Activated CD8-positive, alpha-beta memory T cell treated with anti-CD3 and anti-CD28 coated beads, Interleukin-2, amount 50 U/mL, for 4 hours (primary cell): ENCODE measurements around the gene PLCB3.

Experiments used
- DNase-seq: peaks from one replicate; pipeline ENCODE4 v3.0.0-alpha.2; 2020

Gene PLCB3

DNA sequence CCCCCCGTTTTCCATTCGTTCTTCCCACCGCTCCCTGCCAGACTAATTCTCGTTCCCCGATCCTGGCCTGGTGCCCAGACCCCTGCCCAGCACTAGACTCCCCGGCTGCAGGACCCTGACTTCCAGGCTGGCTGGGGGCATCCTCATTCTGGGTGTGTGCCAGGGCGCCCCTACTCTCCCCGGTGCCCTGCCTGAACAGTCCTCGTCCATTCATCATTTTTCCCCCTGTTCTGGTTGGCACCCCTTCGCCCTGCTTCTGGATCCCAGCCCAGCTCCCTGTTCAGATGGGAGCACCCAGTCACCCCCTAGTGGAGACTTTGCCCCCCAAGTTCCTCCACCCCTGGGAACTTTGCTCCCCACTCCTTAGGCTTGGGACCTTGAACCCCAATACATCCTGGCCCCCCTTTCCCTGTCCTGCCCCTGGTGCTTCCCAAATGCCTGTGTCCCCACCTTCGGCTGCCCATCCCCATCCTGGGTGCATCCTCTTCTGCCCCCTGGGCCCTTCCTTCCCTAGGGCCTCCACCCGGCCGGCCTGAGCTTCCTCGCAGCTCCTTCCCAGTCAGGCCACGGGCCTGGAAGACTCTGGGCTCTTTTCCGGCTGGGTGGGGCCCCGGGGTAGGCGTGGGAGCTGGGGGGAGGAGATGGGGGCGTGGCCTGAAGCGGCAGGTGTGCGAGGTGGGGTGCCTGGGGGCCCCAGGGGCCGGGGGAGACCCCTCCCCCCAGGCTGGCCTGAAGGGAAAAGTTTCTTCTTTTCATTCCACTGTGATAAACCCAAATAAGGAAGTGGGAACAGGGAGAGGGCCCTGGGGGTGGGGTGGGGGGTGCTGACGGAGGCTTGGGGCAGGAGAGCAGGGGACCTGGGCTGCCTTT lies 908 bp downstream of the PLCB3 start:
- no peak for DNase-seq

DNA sequence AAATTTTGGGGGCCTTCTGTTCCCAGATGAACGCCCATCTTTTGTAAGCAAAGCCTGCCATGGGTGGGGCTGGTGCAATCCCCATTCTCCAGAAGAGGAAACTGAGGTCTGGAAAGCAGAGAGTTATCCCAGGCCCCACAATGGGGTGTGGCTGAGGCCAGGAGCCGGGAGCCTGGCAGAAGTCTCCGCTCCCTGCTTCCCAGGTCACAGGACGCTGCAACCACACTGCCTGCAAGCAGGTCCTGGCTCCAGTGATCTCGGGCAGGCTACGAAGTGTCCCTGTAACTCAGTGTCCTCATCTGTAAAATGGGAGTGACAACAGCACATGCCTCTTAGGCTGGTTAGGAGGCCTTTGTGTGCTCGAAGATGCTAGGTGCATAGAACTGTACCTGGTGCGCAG lies 1.7 kb downstream of the PLCB3 start:
- no peak for DNase-seq

DNA sequence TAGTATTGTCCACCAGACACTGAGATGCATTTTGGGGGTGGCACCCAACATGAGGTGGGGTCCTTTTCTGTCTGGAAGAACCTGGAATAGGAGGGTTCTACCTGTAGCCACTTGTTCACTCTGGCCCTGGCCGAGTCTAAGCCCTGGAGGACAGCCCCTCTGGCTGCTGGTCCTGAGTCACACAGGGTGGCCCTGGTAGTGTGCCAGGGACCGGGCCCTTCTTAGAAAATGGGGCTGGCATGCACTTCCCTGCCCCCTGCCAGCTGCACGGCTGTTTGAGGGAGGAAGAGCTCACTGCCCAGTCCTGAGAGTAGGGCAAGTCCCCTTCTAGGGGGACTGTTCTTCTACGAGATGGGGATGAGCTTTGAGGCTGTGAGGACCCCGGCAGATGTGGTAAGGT lies 2.2 kb downstream of the PLCB3 start:
- DNase-seq: no peak

DNA sequence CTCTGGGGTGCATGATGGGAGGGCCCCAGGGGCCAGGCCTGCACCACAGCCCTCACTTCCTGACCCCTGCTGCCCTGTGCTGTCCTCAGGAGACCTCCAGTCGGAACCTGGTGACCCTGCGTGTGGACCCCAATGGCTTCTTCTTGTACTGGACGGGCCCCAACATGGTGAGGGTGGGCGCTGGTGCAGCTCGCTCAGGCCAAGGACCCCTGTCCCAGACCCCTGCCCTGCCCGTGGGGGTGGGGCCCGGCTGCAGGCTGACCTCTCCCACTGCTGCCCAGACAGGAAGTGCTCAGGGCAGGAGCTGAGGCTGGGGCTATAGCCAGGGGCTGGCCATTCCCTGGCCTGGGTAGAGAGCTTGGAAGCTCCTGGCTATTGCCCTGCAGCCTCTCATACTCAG lies 3.0 kb downstream of the PLCB3 start:
- no peak for DNase-seq

DNA sequence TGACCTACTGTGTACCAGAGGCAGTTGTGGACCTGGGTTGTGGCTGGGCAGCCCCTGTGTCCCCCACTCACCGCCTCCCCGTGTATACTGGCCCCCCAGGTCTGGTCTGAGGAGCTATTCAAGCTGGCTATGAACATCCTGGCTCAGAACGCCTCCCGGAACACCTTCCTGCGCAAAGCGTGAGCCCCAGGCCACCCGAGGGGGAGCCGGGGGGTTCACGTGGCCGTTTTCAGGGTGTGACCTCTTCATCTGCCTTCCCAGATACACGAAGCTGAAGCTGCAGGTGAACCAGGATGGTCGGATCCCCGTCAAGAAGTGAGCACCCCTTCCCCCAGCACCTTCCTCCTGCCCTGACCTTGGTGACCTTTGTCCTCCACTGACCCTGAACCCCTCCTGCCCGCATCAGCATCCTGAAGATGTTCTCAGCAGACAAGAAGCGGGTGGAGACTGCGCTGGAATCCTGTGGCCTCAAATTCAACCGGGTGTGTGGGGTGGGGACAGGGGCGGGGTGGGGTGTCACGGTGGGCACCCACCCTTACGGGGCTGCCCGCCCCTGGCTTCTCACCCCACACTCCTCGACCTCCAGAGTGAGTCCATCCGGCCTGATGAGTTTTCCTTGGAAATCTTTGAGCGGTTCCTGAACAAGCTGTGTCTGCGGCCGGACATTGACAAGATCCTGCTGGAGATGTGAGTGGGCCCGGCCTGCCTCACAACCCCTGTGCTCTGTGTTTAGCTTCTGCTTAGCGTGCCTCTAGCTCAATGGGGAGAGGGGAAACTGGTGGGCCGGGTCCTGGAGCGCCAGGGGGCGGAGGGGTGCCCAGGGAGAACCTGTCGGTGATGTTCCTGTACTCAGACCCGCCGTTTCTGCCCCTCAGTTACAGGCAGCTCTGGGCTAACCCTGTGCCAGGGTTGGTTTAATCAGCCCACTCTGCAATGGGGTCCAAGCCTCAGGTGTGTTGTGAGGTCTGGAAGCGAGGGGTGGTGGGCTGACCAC lies 4.1 kb downstream of the PLCB3 start:
- no peak for DNase-seq

DNA sequence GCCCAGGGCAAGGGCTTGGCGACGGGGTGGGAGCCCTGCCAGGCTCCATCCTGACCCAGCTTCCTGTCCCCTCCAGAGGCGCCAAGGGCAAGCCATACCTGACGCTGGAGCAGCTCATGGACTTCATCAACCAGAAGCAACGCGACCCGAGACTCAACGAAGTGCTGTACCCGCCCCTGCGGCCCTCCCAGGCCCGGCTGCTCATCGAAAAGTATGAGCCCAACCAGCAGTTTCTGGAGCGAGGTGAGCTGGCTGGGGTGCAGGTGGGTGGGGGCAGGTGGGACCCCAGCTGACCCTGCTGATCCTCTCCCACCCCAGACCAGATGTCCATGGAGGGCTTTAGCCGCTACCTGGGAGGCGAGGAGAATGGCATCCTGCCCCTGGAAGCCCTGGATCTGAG lies 5.0 kb downstream of the PLCB3 start:
- DNase-seq: no peak

DNA sequence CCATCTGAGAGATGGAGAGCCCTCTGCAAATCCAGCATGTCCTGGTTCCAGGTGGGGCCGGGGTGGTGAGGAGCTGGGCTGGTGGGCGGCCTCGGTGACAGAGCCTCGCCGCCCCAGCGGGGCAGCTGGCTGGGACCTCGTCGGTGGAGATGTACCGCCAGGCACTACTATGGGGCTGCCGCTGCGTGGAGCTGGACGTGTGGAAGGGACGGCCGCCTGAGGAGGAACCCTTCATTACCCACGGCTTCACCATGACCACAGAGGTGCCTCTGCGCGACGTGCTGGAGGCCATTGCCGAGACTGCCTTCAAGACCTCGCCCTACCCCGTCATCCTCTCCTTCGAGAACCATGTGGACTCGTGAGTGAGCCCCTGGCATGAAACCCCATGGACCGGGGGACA lies 7.0 kb downstream of the PLCB3 start:
- DNase-seq: no peak

DNA sequence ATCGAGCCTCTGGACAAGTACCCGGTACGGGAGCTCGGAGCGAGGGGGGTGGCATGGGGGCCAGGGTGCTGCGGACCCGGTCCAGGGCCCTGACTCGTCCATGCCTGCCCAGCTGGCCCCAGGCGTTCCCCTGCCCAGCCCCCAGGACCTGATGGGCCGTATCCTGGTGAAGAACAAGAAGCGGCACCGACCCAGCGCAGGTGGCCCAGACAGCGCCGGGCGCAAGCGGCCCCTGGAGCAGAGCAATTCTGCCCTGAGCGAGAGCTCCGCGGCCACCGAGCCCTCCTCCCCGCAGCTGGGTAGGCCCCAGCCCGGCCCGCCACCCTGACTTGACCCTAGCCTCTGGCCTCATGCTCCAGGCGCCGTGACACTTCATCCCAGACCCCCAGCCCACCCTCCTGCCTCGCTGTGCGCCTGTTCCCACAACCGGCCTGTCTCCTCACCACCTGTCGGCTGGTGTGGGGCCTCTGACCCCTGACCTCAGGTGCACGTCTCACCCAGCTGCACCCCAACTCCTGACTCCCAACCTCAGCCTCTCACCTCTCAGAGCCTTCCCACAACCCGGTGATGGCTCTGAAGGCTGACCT lies 7.7 kb downstream of the PLCB3 start:
- DNase-seq: no peak

DNA sequence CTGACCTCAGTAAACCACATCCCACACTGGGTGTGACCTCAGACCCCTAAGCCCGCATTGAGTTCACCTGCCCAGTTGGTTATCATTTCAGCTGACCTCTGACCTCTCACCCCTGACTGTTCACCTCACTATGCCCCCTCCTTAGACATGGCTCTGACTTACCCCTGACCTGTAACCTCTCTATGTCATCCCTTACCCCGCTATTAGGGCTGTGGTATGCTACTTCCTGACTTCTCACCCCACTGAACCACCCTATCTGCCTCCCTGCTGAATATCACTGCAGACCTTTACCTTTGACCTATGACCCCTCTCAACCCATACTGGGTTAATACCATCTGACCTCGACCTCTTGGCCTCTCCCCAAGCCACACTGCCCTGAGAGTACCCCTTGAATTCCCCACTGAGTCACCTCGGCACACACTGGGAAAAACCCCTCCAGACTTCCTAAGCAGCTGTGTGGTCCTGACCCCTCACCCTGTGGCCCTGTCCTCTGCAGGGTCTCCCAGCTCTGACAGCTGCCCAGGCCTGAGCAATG lies 8.3 kb downstream of the PLCB3 start:
- DNase-seq: no peak

DNA sequence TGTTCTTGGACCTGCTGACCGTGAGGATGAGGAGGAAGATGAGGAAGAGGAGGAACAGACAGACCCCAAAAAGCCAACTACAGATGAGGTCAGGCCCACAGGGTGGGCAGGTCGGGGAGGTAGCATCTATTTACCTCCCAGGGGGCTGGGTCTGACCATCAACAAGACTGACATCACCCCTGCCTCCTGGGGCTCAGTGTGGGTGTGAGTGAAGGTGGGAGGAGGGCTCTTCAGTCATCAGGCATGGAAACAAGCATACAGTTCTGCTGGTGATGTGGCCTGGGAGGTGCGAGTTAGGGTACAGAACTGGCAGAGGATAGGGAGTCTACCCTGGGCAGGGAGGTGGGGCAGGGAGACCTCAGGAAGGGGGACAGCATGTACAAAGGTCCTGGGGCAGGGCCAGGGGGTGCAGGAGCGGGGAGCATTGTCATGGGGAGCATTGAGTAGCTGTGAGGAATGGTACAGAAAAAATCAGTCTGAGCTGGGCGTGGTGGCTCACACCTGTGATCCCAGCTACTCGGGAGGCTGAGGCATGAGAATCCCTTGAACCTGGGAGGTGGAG lies 8.9 kb downstream of the PLCB3 start:
- no peak for DNase-seq

DNA sequence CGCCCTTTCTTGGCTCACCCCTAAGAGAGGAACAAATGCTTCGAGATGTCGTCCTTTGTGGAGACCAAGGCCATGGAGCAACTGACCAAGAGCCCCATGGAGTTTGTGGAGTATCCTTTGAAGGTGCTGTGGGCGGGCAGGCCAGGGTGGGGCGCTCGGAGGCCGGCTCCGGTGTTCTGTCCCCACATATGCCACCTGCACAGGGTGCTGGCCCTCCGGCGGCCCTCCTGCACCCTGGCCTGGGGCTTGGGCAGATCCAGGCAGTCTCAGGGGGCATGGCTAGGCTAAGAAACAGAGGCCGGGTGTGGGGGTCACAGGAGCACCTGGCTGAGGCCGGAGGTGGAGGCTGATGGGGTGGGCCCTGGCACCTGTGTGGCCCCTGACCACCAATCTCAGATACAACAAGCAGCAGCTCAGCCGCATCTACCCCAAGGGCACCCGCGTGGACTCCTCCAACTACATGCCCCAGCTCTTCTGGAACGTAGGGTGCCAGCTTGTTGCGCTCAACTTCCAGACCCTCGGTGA lies 10.3 kb downstream of the PLCB3 start:
- DNase-seq: no peak

DNA sequence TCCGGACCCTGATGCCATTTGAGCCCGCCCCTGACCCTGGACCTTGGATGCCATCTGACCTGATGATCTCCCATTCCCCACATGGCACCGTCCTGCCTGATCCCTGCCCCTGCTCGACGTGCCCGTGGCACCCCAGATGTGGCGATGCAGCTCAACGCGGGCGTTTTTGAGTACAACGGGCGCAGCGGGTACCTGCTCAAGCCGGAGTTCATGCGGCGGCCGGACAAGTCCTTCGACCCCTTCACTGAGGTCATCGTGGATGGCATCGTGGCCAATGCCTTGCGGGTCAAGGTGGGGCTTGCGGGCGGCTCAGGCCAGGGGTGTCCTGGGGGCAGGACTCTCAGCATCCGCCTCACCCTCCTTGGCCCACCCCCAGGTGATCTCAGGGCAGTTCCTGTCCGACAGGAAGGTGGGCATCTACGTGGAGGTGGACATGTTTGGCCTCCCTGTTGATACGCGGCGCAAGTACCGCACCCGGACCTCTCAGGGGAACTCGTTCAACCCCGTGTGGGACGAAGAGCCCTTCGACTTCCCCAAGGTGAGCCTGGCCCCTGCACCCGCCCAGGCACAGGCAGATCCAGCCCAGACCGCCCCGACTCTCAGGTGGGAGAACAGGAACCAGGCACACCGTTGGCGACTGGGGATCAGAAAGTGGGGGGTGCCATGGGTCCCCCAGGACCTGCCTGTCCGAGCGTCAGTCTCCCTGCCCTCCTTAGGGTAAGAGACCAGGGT lies 11.1 kb downstream of the PLCB3 start:
- DNase-seq: no peak

DNA sequence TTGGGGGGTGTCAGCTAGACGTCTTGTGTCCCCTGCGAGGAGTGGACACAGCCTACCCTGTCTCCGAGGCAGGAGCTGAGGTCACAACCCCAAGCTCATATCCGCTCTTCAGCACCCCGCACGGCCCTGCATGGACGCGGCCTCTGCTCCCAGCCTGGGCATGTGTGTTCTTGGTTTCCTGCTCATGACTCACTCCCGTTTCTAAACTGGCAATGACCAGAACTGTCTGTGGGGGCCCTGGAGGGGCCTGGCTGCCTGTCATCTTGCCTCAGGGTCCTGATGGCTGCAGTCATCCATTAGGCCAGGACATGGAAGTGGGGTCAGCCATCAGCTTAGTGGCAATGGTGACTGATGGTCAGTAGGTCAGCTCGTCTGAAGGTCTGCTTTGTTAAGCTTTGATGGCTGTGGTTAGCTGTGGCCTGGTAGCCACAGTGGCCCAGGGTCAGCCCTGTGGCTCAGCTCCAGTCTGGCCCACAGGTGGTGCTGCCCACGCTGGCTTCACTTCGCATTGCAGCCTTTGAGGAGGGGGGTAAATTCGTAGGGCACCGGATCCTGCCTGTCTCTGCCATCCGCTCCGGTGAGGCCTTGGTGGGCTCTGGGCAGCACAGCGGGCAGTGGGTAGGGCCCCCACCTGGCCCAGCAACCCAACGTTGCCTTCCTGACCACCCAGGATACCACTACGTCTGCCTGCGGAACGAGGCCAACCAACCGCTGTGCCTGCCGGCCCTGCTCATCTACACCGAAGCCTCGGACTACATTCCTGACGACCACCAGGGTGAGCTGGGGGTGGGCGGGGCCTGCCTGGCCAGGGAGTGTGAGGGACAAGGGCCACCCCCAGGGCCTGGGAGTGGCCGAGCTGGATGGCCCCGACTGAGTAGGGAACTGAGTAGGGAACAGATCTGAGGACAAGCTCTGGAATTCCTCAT lies 12.0 kb downstream of the PLCB3 start:
- no peak for DNase-seq

DNA sequence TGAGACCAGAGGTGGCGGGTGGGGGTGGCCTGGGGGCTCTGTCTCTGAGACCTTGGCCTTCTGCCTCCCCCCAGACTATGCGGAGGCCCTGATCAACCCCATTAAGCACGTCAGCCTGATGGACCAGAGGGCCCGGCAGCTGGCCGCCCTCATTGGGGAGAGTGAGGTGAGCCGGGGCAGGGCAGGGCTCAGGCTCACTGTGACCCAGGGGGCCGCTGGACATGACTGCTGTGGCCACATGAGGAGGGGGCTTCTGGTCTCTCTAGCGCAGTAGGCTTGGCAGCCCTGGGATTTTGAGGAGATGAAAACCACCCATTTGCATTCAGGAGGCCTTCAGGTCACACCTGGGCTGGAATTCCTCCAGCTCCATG lies 12.6 kb downstream of the PLCB3 start:
- no peak for DNase-seq

DNA sequence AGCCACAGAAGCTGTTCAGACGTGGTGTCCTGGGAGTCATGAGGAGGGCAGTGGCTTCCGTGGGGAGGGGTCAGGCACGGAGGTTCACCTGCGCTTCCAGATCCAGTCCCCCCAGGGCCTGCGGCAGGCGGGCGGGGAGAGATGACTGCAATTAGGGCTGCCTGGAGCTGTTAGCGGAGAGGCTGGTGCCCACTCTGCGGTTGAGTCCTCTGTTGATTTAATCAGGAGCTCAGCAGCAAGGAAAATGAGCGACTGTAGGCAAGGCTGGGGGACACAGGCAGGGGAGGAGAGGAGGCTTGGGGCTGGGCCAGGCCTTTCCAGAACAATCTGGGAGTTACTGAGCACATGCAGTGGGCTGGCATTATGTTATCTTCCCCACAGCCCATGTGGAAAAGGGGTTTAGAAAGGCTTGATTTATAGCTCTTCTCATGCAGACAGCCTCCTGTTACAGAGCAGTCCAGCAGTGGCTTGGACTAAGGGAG lies 13.1 kb downstream of the PLCB3 start:
- no peak for DNase-seq

DNA sequence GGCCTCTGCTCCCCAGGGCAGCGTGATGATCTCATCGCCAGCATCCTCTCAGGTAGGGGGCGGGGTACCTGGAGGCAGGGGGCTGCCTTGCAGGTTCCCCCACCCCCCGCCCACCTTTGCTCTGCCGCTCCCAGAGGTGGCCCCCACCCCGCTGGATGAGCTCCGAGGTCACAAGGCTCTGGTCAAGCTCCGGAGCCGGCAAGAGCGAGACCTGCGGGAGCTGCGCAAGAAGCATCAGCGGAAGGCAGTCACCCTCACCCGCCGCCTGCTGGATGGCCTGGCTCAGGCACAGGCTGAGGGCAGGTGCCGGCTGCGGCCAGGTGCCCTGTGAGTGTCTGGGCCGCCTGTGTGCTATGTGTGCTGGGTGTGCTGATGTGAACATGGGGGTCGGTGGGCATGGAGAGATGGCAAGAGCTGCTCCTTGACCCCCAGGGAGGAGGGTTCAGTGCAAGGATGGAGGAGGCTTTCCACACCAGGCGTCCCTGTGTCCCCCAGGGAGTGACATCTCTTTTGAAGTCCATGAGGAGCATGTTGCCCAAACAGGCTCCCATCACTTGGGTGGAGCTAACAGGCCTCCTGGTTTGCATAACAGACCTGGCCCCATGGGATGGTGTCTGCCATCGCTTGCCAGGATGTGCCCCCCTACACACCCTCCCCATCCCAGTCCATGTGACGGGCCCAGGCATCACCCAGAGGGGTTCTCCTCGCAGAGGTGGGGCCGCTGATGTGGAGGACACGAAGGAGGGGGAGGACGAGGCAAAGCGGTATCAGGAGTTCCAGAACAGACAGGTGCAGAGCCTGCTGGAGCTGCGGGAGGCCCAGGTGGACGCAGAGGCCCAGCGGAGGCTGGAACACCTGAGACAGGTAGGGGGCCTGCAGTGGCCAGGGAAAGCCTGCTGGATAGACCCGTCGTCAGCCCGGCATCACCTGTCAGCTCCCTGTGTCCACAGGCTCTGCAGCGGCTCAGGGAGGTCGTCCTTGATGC lies 14.1 kb downstream of the PLCB3 start:
- DNase-seq: no peak

DNA sequence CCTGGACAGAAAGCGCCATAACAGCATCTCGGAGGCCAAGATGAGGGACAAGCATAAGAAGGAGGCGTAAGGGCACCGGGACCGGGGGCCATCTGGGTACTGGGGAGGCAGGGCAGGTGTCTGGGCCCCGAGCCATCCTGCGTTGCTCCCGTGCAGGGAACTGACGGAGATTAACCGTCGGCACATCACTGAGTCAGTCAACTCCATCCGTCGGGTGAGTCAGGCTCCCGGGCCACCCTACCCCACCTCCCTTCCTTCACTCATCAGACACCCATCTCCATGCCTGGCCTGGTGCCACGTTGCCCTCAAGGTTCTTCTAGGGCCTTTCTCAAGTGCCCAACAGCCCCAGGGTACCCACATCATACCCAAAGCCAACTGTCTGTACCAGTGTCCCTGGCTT lies 15.0 kb downstream of the PLCB3 start:
- no peak for DNase-seq

DNA sequence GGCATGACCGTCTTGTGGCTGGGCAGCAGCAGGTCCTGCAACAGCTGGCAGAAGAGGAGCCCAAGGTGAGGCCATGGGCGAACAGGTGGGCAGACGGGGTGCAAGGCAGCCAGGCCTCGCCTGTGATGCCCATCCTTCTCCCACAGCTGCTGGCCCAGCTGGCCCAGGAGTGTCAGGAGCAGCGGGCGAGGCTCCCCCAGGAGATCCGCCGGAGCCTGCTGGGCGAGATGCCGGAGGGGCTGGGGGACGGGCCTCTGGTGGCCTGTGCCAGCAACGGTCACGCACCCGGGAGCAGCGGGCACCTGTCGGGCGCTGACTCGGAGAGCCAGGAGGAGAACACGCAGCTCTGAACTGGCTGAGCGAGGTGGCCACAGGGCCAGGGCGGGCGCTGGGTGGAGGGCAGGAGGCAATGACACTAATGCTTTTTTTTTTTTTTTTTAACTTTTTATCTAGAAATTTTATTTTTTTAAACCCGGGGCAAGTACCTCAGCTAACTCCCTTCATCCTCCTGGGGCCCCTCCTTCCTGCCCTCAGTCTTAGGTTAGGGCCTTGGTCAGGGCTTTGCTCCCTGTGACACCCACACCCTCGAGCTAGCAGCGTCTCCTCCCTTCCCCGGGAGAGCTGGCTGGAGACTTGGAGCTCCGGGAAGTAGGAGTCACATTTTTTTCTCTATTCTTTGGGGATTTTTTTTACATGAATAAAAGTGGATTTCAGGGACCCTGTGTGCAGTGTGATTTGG lies 16.0 kb downstream of the PLCB3 start:
- DNase-seq: no peak
